HCT116 (cell line): ENCODE measurements around the gene GGT5.

Source experiments
- CEBPB ChIP-seq: IDR thresholded peaks from 2 replicates; pipeline ENCODE4 v1.6.1; 2012; ENCODE audit warnings: low read depth
- CTCF ChIP-seq, 3 experiments: fragments of 200-600 bp in 1 of 3; sonication (generic) in 1 of 3; IDR thresholded peaks in 2 of 3; conservative IDR thresholded peaks in 1 of 3; 2 replicates each; pipeline ENCODE4 v1.5.1; 2012 to 2017; ENCODE audit warnings: low read depth in 2 of 3, low read length in 2 of 3, antibody characterized with exemption in 1 of 3, borderline replicate concordance in 1 of 3, control low read depth in 1 of 3, mild to moderate bottlenecking in 1 of 3, mixed read lengths in 1 of 3, mixed run types in 1 of 3, moderate library complexity in 1 of 3; ENCODE audit not compliant: insufficient read depth in 1 of 3
- ELF1 ChIP-seq: IDR thresholded peaks from 2 replicates; pipeline ENCODE4 v1.6.1; 2012; ENCODE audit warnings: low read depth, borderline replicate concordance
- EZH2 ChIP-seq: fragments of 200-600 bp; sonication (generic); IDR thresholded peaks from 2 replicates; pipeline ENCODE4 v1.6.1; 2017; ENCODE audit warnings: antibody characterized with exemption, mixed run types
- EZH2phosphoT487 ChIP-seq: fragments of 200-600 bp; IDR thresholded peaks from 2 replicates; pipeline ENCODE4 v1.6.1; 2018; ENCODE audit warnings: antibody characterized with exemption, borderline replicate concordance
- MAX ChIP-seq: IDR thresholded peaks from 2 replicates; pipeline ENCODE4 v1.6.1; 2012
- POLR2A ChIP-seq: IDR thresholded peaks from 2 replicates; pipeline ENCODE4 v1.7.0; 2011; ENCODE audit warnings: borderline replicate concordance; ENCODE audit not compliant: insufficient read depth, insufficient read length; ENCODE audit errors: extremely low read depth
- POLR2AphosphoS5 ChIP-seq: IDR thresholded peaks from 2 replicates; pipeline ENCODE4 v1.6.1; 2011; ENCODE audit warnings: mild to moderate bottlenecking, low read depth, low read length, moderate library complexity
- SP1 ChIP-seq: IDR thresholded peaks from 2 replicates; pipeline ENCODE4 v1.6.1; 2012; ENCODE audit warnings: low read depth
- ZNF274 ChIP-seq: fragments of 200-500 bp; sonication (Bioruptor generic); IDR thresholded peaks from 2 replicates; pipeline ENCODE4 v1.6.1; 2014; ENCODE audit warnings: mild to moderate bottlenecking, low read depth, low read length, inconsistent platforms

- TF ChIP-seq EZH2phosphoT487 (no peak), EZH2 (no peak), POLR2AphosphoS5 (no peak), CEBPB (no peak), CTCF (IDR thresholded peaks at IDR 0.05 in 2 of 3, conservative IDR thresholded peaks at IDR 0.05 in 1 of 3; ENCODE audit: borderline replicate concordance in 1 of 3, insufficient read depth in 1 of 3, low read depth in 2 of 3, low read length in 2 of 3) (peak; percentile 17 to 59 (median 58); a peak in 4 of 6 replicates), SP1 (no peak), ZNF274 (no peak), ELF1 (no peak), POLR2A (no peak), MAX (no peak)
These were observed 66.1 kb downstream of the GGT5 start for GRCh38 chr22:24178502-24179440.
